ENCODE data around the gene SRP14. TPM values are rescaled to one million over a fixed set of nuclear protein-coding genes. Genes with fewer than 3 reads are reported as not detected.

Gene SRP14
- total RNA-seq, result 100 to 1,000 TPM; 144 to 145 TPM

GRCh38 chr15:40038638-40039543 is at the start of gene SRP14:
Gene SRP14, minus strand, starts transcription at chr15:40039181. Its CDS starts 65 bp downstream, at chr15:40039116.

Other genes with a start within 250 kb of the SRP14 start
- gene GPR176, start 118.9 kb downstream of the SRP14 start, total RNA-seq, result under 1 TPM in 1 of 2 experiments, not detected in 1; 0.07 TPM
- 10 to 100 TPM; 23.1 to 24.8 TPM for gene EIF2AK4, start 105.1 kb downstream of the SRP14 start, total RNA-seq
- 10 to 100 TPM; 24.1 to 25.0 TPM for gene BMF, start 69.7 kb upstream of the SRP14 start, total RNA-seq
- gene BUB1B, start 121.9 kb upstream of the SRP14 start, total RNA-seq, result 10 to 100 TPM; 70.0 to 71.8 TPM
- gene PAK6, start 199.9 kb upstream of the SRP14 start, total RNA-seq, result under 1 TPM; 0.48 to 0.91 TPM
- gene ANKRD63, start 243.9 kb upstream of the SRP14 start, total RNA-seq, result under 1 TPM; 0.23 to 0.26 TPM

Data from activated naive CD4-positive, alpha-beta T cell treated with anti-CD3 and anti-CD28 coated beads, Interleukin-2, amount 10 ng/mL, durations not matched to agents 5 hours and 36 hours (primary cell).